Prostate gland (tissue), 2 donors: Measurements from ENCODE around the gene IGSF23.

Experiments used
- CTCF ChIP-seq, 4 experiments: fragments of 200-600 bp in 2 of 4; fragments of 450-650 bp in 2 of 4; sonication (generic) in 2 of 4; IDR thresholded peaks; 1 replicate in 3 of 4; 2 replicates in 1 of 4; pipeline ENCODE4 v1.5.1; 2016 to 2019; ENCODE audit warnings: antibody characterized with exemption in 4 of 4, mild to moderate bottlenecking in 2 of 4, moderate library complexity in 2 of 4
- POLR2A ChIP-seq: fragments of 450-650 bp; IDR thresholded peaks from one replicate; pipeline ENCODE4 v1.6.1; 2016; ENCODE audit warnings: antibody characterized with exemption, mild to moderate bottlenecking
- POLR2AphosphoS5 ChIP-seq: sonication (generic); formaldehyde crosslinking; IDR thresholded peaks from one replicate; pipeline ENCODE4 v1.6.1; 2017; ENCODE audit warnings: antibody characterized with exemption

GRCh38 chr19:44597131-44597491 is 16.3 kb upstream of the IGSF23 start:
- TF ChIP-seq POLR2A (no peak), POLR2AphosphoS5 (no peak), CTCF (IDR thresholded peaks at IDR 0.05) (no peak)
